A549 (cell line): ENCODE results near the gene CDKN2AIPNL.

ENCODE experiments used
- EP300 ChIP-seq, 2 experiments: fragments of >200 bp; sonication (Bioruptor Twin); formaldehyde crosslinking; IDR thresholded peaks; 2 replicates in 1 of 2; 3 replicates in 1 of 2; pipeline ENCODE4 v1.6.1; 2016 to 2017
- HDAC2 ChIP-seq: fragments of 200-600 bp; sonication (generic); IDR thresholded peaks from 2 replicates; pipeline ENCODE4 v1.6.1; 2016
- POLR2A ChIP-seq: IDR thresholded peaks from 2 replicates; pipeline ENCODE4 v1.6.1; 2012; ENCODE audit warnings: mild to moderate bottlenecking, low read length
- TFCP2L1 ChIP-seq: fragments of 250-450 bp; sonication (Bioruptor Pico); IDR thresholded peaks from 2 replicates; pipeline ENCODE4 v1.5.0; 2021; ENCODE audit warnings: mild to moderate bottlenecking
- TF ChIP-seq, protein P1 (sequence below): fragments of >200 bp; sonication (Bioruptor Twin); formaldehyde crosslinking; IDR thresholded peaks from 3 replicates; pipeline ENCODE4 v1.5.1; 2016
- TF ChIP-seq, protein P2 (sequence below): fragments of 200-600 bp; sonication (generic); IDR thresholded peaks from 2 replicates; pipeline ENCODE4 v1.6.1; 2016; ENCODE audit warnings: antibody characterized with exemption, mild to moderate bottlenecking, moderate library complexity

DNA sequence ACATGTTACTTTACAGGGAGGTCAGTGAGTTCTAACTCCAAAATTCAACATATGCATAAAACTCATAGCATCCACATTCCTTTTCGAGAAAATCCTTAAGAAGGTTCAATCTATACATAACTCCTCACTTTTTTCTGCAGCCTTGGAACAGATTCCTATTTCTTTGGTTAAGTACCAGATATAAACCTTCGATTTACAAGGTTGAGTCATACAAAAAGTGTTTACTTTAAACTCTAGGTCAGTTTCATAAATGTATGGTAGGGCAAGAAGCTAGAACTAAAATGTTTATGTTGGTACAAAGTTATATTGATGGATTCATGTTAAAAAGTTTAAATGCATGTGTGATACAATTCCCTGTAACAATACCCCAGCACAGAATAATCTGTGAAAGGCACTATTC, 19.4 kb downstream of the CDKN2AIPNL start:
- TF ChIP-seq, protein P1, sequence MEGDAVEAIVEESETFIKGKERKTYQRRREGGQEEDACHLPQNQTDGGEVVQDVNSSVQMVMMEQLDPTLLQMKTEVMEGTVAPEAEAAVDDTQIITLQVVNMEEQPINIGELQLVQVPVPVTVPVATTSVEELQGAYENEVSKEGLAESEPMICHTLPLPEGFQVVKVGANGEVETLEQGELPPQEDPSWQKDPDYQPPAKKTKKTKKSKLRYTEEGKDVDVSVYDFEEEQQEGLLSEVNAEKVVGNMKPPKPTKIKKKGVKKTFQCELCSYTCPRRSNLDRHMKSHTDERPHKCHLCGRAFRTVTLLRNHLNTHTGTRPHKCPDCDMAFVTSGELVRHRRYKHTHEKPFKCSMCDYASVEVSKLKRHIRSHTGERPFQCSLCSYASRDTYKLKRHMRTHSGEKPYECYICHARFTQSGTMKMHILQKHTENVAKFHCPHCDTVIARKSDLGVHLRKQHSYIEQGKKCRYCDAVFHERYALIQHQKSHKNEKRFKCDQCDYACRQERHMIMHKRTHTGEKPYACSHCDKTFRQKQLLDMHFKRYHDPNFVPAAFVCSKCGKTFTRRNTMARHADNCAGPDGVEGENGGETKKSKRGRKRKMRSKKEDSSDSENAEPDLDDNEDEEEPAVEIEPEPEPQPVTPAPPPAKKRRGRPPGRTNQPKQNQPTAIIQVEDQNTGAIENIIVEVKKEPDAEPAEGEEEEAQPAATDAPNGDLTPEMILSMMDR: no peak
- TF ChIP-seq TFCP2L1 (CRISPR knock-in tag) (no peak), HDAC2 (no peak), EP300 (IDR thresholded peaks at IDR 0.05) (no peak), POLR2A (no peak)
- TF ChIP-seq, protein P2, sequence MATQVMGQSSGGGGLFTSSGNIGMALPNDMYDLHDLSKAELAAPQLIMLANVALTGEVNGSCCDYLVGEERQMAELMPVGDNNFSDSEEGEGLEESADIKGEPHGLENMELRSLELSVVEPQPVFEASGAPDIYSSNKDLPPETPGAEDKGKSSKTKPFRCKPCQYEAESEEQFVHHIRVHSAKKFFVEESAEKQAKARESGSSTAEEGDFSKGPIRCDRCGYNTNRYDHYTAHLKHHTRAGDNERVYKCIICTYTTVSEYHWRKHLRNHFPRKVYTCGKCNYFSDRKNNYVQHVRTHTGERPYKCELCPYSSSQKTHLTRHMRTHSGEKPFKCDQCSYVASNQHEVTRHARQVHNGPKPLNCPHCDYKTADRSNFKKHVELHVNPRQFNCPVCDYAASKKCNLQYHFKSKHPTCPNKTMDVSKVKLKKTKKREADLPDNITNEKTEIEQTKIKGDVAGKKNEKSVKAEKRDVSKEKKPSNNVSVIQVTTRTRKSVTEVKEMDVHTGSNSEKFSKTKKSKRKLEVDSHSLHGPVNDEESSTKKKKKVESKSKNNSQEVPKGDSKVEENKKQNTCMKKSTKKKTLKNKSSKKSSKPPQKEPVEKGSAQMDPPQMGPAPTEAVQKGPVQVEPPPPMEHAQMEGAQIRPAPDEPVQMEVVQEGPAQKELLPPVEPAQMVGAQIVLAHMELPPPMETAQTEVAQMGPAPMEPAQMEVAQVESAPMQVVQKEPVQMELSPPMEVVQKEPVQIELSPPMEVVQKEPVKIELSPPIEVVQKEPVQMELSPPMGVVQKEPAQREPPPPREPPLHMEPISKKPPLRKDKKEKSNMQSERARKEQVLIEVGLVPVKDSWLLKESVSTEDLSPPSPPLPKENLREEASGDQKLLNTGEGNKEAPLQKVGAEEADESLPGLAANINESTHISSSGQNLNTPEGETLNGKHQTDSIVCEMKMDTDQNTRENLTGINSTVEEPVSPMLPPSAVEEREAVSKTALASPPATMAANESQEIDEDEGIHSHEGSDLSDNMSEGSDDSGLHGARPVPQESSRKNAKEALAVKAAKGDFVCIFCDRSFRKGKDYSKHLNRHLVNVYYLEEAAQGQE: no peak
